Measurements from ENCODE around the gene UFD1.
"Not testable (repeated sequence)": the region's sequence is repeated elsewhere in the genome, so short reads cannot be mapped to it uniquely, and the experiment has no call there.

Gene UFD1

GRCh38 chr22:19448739-19449421 lies 30.1 kb downstream of the UFD1 start:
- no peak for DNase-seq (ENCODE audit: low read depth)

GRCh38 chr22:19448076-19448607 lies 30.9 kb downstream of the UFD1 start:
- DNase-seq (ENCODE audit: low read depth): peak; percentile 80

- peak; percentile 88 for DNase-seq (ENCODE audit: low read depth)
Measured at GRCh38 chr22:19447330-19448075, 31.5 kb downstream of the UFD1 start, which contains the start of gene C22orf39. Gene C22orf39 (minus strand): TSS chr22:19447711. CDS start chr22:19447688, 23 bp downstream.

GRCh38 chr22:19446603-19447329 lies 32.2 kb downstream of the UFD1 start:
- DNase-seq (ENCODE audit: low read depth): no peak

- DNase-seq (ENCODE audit: low read depth): not testable (repeated sequence)
Measured at GRCh38 chr22:19445279-19445982, 33.6 kb downstream of the UFD1 start.

- no peak for DNase-seq (ENCODE audit: low read depth)
Measured at GRCh38 chr22:19443544-19444211, 35.3 kb downstream of the UFD1 start.

GRCh38 chr22:19442166-19442565 lies 36.8 kb downstream of the UFD1 start:
- no peak for DNase-seq (ENCODE audit: low read depth)

GRCh38 chr22:19440411-19441195 lies 38.4 kb downstream of the UFD1 start:
- DNase-seq (ENCODE audit: low read depth): no peak

GRCh38 chr22:19438298-19438697 lies 40.7 kb downstream of the UFD1 start:
- no peak for DNase-seq (ENCODE audit: low read depth)

- not testable (repeated sequence) for DNase-seq (ENCODE audit: low read depth)
Measured at GRCh38 chr22:19436444-19437161, 42.4 kb downstream of the UFD1 start.

GRCh38 chr22:19434829-19435580 lies 44.0 kb downstream of the UFD1 start:
- DNase-seq (ENCODE audit: low read depth): no peak

- DNase-seq (ENCODE audit: low read depth): no peak
Measured at GRCh38 chr22:19434401-19434800, 44.6 kb downstream of the UFD1 start.

- peak; percentile 95 for DNase-seq (ENCODE audit: low read depth)
Measured at GRCh38 chr22:19432133-19432851, 46.7 kb downstream of the UFD1 start, which contains the start of gene MRPL40. Gene MRPL40 (plus strand): TSS chr22:19432545. CDS start chr22:19432555, 10 bp downstream.

GRCh38 chr22:19431649-19432132 lies 47.3 kb downstream of the UFD1 start, which contains the start of gene HIRA:
Gene HIRA (minus strand): TSS chr22:19431733. CDS start chr22:19431476, 257 bp downstream.
- peak; percentile 72 for DNase-seq (ENCODE audit: low read depth)

GRCh38 chr22:19430890-19431541 lies 48.0 kb downstream of the UFD1 start:
- peak; percentile 21 for DNase-seq (ENCODE audit: low read depth)

- DNase-seq (ENCODE audit: low read depth): peak; percentile 68
Measured at GRCh38 chr22:19429950-19430889, 48.8 kb downstream of the UFD1 start.
